ENCODE data around the gene TOX2.

DNA sequence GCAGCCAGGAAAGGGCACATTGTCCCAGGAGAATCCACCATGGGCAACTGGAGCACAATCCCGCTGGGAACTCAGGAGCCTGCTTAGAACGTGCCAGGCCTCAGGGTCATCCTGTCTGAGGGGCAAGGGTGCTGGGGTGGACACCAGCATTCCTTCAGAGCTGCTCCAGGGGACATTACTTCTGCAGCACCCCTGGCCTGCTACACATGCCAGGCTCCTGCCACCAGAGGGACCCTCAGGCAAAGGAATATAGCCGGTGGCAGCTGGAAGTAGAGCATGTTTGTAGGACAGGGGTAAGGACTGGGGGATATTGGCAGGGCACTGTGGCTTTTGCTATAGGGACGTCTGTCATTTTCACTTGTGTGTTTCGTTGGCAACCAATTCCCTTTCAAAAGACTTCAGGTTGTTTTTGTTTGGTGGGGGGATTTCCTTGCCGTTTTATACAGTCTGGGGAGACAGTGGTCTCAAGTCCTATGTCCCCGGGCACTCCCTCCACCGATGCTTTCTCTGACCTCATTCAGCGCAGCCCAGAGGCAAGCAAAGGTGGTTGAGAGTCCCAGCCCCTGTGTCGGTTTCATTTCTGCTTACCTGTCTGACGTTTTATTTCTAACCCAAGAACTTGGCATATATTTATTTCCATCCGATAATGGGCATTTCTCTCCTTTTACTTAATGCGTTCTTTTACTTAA lies 141.5 kb downstream of the TOX2 start:
- TF ChIP-seq, protein P1, sequence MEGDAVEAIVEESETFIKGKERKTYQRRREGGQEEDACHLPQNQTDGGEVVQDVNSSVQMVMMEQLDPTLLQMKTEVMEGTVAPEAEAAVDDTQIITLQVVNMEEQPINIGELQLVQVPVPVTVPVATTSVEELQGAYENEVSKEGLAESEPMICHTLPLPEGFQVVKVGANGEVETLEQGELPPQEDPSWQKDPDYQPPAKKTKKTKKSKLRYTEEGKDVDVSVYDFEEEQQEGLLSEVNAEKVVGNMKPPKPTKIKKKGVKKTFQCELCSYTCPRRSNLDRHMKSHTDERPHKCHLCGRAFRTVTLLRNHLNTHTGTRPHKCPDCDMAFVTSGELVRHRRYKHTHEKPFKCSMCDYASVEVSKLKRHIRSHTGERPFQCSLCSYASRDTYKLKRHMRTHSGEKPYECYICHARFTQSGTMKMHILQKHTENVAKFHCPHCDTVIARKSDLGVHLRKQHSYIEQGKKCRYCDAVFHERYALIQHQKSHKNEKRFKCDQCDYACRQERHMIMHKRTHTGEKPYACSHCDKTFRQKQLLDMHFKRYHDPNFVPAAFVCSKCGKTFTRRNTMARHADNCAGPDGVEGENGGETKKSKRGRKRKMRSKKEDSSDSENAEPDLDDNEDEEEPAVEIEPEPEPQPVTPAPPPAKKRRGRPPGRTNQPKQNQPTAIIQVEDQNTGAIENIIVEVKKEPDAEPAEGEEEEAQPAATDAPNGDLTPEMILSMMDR (IDR thresholded peaks at IDR 0.05; ENCODE audit: low read depth, low read length), result peak; percentile 19
- TF ChIP-seq EZH2phosphoT487 (IDR thresholded peaks at IDR 0.05; ENCODE audit: low read depth), result no peak
